Gastroesophageal sphincter (tissue), 4 donors: ENCODE data around the gene SKA2. TPM values are rescaled to one million over a fixed set of nuclear protein-coding genes. Genes with fewer than 3 reads are reported as not detected.
"Not testable (repeated sequence)": the region's sequence is repeated elsewhere in the genome, so short reads cannot be mapped to it uniquely, and the experiment has no call there.

Experiments used
- ATAC-seq: fragments of 150-250 bp; one replicate; pipeline ENCODE4 v1.9.1; 2016; ENCODE audit warnings: mild to moderate bottlenecking, moderate library complexity
- H3K27ac ChIP-seq, 4 donors: fragments of 200-600 bp; sonication (generic) in 3 of 4; 1 replicate in 3 of 4; 2 replicates in 1 of 4; pipeline ENCODE4 v1.5.1; 2016 to 2019
- H3K27me3 ChIP-seq: fragments of 200-600 bp; sonication (generic); one replicate; pipeline ENCODE4 v1.5.1; 2019
- H3K36me3 ChIP-seq, 2 donors: fragments of 200-600 bp; sonication (generic); one replicate each; pipeline ENCODE4 v1.5.1; 2019; ENCODE audit warnings: control low read depth in 1 of 2
- H3K4me1 ChIP-seq, 3 donors: fragments of 200-600 bp; sonication (generic); 1 replicate in 2 of 3; 2 replicates in 1 of 3; pipeline ENCODE4 v1.5.1; 2016 to 2019; ENCODE audit warnings: control low read depth in 2 of 3
- H3K4me3 ChIP-seq, 2 donors: fragments of 200-600 bp; sonication (generic); one replicate each; pipeline ENCODE4 v1.5.1; 2019; ENCODE audit warnings: mild to moderate bottlenecking in 1 of 2, moderate library complexity in 1 of 2
- H3K9me3 ChIP-seq, 3 donors: fragments of 200-600 bp; sonication (generic); one replicate each; pipeline ENCODE4 v1.5.1; 2017 to 2019; ENCODE audit warnings: control low read depth in 2 of 3
- CTCF ChIP-seq, 4 experiments: fragments of 200-600 bp in 2 of 4; fragments of 450-650 bp in 2 of 4; sonication (generic) in 1 of 4; IDR thresholded peaks; one replicate each; pipeline ENCODE4 v1.5.1; 2017 to 2019; ENCODE audit warnings: antibody characterized with exemption in 4 of 4, mild to moderate bottlenecking in 2 of 4, moderate library complexity in 2 of 4
- EP300 ChIP-seq: sonication (generic); formaldehyde crosslinking; IDR thresholded peaks from one replicate; pipeline ENCODE4 v1.6.1; 2017; ENCODE audit warnings: antibody characterized with exemption, mild to moderate bottlenecking
- POLR2A ChIP-seq, 2 donors: fragments of 450-650 bp; IDR thresholded peaks; one replicate each; pipeline ENCODE4 v1.6.1; 2017; ENCODE audit warnings: antibody characterized with exemption in 2 of 2, mild to moderate bottlenecking in 2 of 2, moderate library complexity in 1 of 2
- POLR2AphosphoS5 ChIP-seq: sonication (generic); formaldehyde crosslinking; IDR thresholded peaks from one replicate; pipeline ENCODE4 v1.6.1; 2017; ENCODE audit warnings: antibody characterized with exemption
- WGBS, 2 donors: methylation state at CpG; one replicate each; pipeline ENCODE4 v1.1.5; 2018; ENCODE audit warnings: low coverage in 1 of 2; 5-methylcytosine and 5-hydroxymethylcytosine counted together
- total RNA-seq, 4 donors: library from RNA; depleted of rRNA; stranded (reverse); fragments of >200 nt; gene quantifications; one replicate each; pipeline ENCODE4 v1.1.0, GENCODE V29; 2016

Gene SKA2
- total RNA-seq, 4 donors from 2014 or later: 40.8 to 73.0 (median 47.3) TPM

- Histone ChIP-seq H3K27ac (no peak overlapping the region), H3K4me1 (peaks cover 0 to 26% (median 0%) of the 10 kb centered on the region in 3 donors), H3K9me3 (no peaks in the 10 kb centered on the region), H3K4me3 (no peak overlapping the region), H3K27me3 (no peaks in the 10 kb centered on the region), H3K36me3 (peaks cover 0 to 14% of the 10 kb centered on the region in 2 donors)
- TF ChIP-seq EP300 (no peak), POLR2A (IDR thresholded peaks at IDR 0.05) (no peak), POLR2AphosphoS5 (no peak), CTCF (IDR thresholded peaks at IDR 0.05) (no peak)
- 85 to 91% methylated on average over 5 to 6 of the region's 6 CpGs for WGBS, 2 donors
- ATAC-seq: no peak
Observed at GRCh38 chr17:59094861-59095530, 60.0 kb downstream of the SKA2 start.

- Histone ChIP-seq H3K36me3 (peaks cover 0 to 14% of the 10 kb centered on the region in 2 donors), H3K4me1 (peaks cover 0 to 26% (median 0%) of the 10 kb centered on the region in 3 donors), H3K27me3 (no peaks in the 10 kb centered on the region), H3K9me3 (no peaks in the 10 kb centered on the region), H3K4me3 (peak overlapping the region in 1 of 2 donors; percentile 3), H3K27ac (peak overlapping the region in 2 of 4 donors; percentile 20 to 51)
- TF ChIP-seq POLR2AphosphoS5 (no peak), EP300 (no peak), POLR2A (IDR thresholded peaks at IDR 0.05) (no peak), CTCF (IDR thresholded peaks at IDR 0.05) (no peak)
- WGBS, 2 donors: 14 to 33% methylated on average over 8 of the region's 8 CpGs
- ATAC-seq: peak; percentile 60
Observed at GRCh38 chr17:59093702-59094231, 61.2 kb downstream of the SKA2 start.

GRCh38 chr17:59093145-59093701 is 61.8 kb downstream of the SKA2 start:
- peak overlapping the region in 2 of 4 donors; percentile 20 to 51 for H3K27ac ChIP-seq
- peak; percentile 10 for ATAC-seq
- H3K4me3 ChIP-seq: no peak overlapping the region
- peaks cover 0 to 26% (median 0%) of the 10 kb centered on the region in 3 donors for H3K4me1 ChIP-seq
- peaks cover 0 to 18% of the 10 kb centered on the region in 2 donors for H3K36me3 ChIP-seq
- H3K27me3 ChIP-seq: no peaks in the 10 kb centered on the region
- no peaks in the 10 kb centered on the region for H3K9me3 ChIP-seq
- TF ChIP-seq CTCF (IDR thresholded peaks at IDR 0.05) (no peak), POLR2A (IDR thresholded peaks at IDR 0.05) (no peak), POLR2AphosphoS5 (no peak), EP300 (no peak)
- 23 to 32% methylated on average over 4 of the region's 4 CpGs for WGBS, 2 donors

- 90 to 97% methylated on average over 9 to 12 of the region's 12 CpGs for WGBS, 2 donors
Observed at GRCh38 chr17:59090593-59090992, 64.4 kb downstream of the SKA2 start.

GRCh38 chr17:59084154-59084553 is 70.8 kb downstream of the SKA2 start:
- no peak overlapping the region for H3K27ac ChIP-seq
- 93 to 97% methylated on average over 4 of the region's 4 CpGs for WGBS, 2 donors
- no peaks in the 10 kb centered on the region for H3K27me3 ChIP-seq
- no peaks in the 10 kb centered on the region for H3K4me1 ChIP-seq
- no peak overlapping the region for H3K4me3 ChIP-seq
- no peaks in the 10 kb centered on the region for H3K9me3 ChIP-seq
- peaks cover 6 to 53% of the 10 kb centered on the region in 2 donors for H3K36me3 ChIP-seq
- TF ChIP-seq EP300 (no peak), POLR2AphosphoS5 (no peak), CTCF (IDR thresholded peaks at IDR 0.05) (no peak), POLR2A (IDR thresholded peaks at IDR 0.05) (no peak)
- no peak for ATAC-seq

More at GRCh38 chr17:59090593-59090992, 64.4 kb downstream of the SKA2 start:
- peaks cover 0 to 34% of the 10 kb centered on the region in 2 donors for H3K36me3 ChIP-seq
- not testable (repeated sequence) for H3K27me3 ChIP-seq, ATAC-seq, H3K9me3 ChIP-seq, H3K27ac ChIP-seq, H3K4me3 ChIP-seq
- H3K4me1 ChIP-seq: peaks cover 0 to 26% (median 0%) of the 10 kb centered on the region in 3 donors
